ENCODE results near the gene NPHS1. TPM values are rescaled to one million over a fixed set of nuclear protein-coding genes. Genes with fewer than 3 reads are reported as not detected.

NPHS1 gene
- total RNA-seq, 1 experiment from 2014 or later: not detected

DNA sequence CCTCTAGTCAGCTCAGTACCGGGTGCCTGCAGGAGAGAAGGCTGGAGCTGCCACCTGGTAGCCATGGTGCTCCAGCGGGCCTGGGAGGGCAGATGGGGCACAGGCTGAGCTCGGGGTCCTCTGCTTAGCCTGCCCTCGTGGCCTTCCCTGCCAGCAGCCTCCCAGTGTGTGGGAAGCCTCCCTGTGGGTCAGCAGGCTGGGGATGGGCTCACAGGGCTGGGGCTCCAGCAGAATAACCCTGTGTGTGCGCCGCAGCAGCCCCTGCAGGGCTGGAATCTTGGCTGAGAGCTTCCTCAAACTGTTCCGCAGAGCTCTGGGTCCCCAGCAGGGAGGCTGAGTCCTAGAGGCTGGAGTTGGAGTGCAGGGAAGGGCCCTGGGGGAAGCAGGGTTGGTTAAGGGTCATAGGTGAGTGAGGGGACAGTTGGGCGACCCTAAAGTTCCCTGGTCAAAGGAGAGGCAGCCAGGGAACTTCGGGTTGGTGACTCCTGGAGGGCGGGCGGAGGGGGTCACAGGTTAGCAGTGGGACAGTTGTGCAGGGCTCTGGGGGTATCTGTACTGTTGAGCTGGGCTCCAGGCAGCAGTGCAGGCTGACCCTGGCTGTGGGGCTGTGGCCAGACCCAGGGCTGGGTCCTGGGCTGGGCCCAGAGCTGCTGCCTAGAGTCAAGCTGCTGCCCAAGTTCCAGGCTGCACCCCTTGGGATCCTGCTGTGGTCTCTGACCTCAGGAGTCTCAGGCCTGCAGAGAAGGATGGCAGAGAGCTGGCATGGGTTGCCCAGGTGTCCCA, 62.9 kb downstream of the NPHS1 start:
- DNase-seq (ENCODE audit: low spot score): no peak

- DNase-seq (ENCODE audit: low spot score): no peak
These were observed 63.9 kb downstream of the NPHS1 start for GRCh38 chr19:35788205-35788960.

DNA sequence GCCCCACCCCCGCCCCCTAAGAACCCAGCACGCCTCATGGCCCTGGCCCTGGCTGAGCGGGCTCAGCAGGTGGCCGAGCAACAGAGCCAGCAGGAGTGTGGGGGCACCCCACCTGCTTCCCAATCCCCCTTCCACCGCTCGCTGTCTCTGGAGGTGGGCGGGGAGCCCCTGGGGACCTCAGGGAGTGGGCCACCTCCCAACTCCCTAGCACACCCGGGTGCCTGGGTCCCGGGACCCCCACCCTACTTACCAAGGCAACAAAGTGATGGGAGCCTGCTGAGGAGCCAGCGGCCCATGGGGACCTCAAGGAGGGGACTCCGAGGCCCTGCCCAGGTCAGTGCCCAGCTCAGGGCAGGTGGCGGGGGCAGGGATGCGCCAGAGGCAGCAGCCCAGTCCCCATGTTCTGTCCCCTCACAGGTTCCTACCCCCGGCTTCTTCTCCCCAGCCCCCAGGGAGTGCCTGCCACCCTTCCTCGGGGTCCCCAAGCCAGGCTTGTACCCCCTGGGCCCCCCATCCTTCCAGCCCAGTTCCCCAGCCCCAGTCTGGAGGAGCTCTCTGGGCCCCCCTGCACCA, 65.0 kb downstream of the NPHS1 start:
- DNase-seq (ENCODE audit: low spot score): no peak

GRCh38 chr19:35786299-35787160, 65.8 kb downstream of the NPHS1 start:
- DNase-seq (ENCODE audit: low spot score): no peak

GRCh38 chr19:35785339-35785627, 67.0 kb downstream of the NPHS1 start:
- DNase-seq (ENCODE audit: low spot score): no peak

DNA sequence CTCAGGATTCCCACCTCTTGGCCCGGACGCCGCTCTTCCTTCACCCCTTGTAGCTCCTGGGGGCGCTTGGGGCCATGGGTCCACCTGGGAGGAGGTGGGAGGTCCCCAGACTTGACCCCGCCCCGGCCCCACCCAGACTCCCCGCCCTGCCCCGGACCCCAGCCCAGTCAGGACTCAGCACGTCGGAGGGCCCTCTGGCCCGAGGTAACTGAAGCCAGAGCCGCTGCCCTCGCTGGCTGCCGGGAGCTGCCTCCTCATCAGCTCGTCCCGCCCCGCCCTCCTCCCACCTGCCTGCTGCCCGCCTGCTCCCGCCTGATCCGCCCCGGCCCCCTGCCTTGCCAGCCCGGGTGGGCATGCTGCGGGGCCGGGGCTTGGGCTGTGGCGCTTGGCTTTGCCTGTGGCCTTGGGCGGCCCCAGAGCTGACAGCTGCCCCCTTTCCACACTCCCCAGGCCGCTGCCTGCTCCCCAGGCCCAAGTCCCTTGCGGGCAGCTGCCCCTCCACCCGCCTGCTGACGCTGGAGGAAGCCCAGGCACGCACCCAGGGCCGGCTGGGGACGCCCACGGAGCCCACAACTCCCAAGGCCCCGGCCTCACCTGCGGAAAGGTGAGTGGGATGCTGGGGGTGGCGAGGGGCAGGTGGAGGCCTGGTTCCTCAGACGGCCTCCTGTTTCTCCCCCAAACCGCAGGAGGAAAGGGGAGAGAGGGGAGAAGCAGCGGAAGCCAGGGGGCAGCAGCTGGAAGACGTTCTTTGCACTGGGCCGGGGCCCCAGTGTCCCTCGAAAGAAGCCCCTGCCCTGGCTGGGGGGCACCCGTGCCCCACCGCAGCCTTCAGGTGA, 67.6 kb downstream of the NPHS1 start:
- DNase-seq (ENCODE audit: low spot score): no peak

GRCh38 chr19:35783469-35784434, 68.6 kb downstream of the NPHS1 start:
- no peak for DNase-seq (ENCODE audit: low spot score)

DNA sequence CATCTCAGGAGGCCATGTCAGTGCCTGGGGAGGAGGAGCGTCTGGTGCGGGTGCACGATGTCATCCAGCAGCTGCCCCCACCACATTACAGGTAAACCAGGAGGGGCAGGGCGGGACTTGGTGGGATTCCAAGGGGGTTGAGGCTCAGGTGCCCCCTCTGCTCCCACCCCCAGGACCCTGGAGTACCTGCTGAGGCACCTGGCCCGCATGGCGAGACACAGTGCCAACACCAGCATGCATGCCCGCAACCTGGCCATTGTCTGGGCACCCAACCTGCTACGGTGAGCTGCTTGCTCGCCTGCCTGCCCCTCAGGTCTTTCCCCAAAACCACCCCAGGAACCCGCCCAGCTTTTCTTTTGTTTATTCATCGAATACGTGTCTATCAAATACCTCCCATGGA, 69.7 kb downstream of the NPHS1 start:
- DNase-seq (ENCODE audit: low spot score): no peak

DNA sequence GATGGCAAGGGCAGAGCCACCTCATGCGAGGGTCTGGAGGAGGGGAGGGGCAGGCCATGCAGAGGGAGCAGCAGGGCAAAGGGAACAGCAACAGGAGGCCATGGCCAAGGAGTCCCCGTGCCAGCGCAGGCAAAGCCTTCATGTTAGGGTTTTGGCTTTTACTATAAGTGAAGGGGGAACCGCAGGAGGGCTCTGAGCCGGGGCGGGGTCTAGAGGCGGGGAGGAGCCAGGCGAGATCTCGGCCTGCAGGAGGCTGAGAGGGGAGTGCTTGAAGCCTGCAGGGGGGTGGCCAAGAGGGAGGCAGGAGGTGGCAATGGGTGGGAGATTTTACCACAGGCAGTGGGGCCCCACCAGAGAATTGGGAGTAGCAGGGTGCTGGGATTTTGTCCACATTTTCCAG, 70.7 kb downstream of the NPHS1 start:
- DNase-seq (ENCODE audit: low spot score): no peak

DNA sequence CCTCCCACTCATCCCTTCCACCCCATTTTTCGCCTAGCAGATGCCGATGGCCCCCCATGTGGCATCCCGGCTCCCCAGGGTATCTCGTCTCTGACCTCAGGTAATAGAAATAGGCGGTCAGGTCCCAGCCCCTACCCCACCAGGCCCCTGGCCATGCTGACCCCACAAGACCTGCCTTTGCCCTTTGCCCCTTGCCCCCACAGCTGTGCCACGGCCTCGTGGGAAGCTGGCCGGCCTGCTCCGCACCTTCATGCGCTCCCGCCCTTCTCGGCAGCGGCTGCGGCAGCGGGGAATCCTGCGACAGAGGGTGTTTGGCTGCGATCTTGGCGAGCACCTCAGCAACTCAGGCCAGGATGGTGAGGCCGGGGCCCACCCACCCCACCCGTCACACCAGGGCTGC, 71.6 kb downstream of the NPHS1 start:
- DNase-seq (ENCODE audit: low spot score): no peak

DNA sequence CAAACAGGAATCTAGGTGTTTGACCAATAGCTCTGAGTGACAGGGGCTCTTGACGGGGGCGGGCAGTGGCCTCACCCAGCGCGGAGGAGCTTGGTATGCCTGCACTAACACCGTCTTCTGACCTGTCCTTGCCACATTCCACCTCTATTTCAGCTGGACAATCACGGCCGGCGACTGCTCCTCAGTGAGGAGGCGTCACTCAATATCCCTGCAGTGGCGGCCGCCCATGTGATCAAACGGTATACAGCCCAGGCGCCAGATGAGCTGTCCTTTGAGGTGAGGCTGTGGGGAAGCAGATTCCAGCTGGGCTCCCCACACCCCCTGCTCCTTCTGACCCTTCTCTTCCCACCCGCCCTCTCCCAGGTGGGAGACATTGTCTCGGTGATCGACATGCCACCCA, 72.2 kb downstream of the NPHS1 start:
- DNase-seq (ENCODE audit: low spot score): no peak

GRCh38 chr19:35779033-35779432, 73.3 kb downstream of the NPHS1 start:
- no peak for DNase-seq (ENCODE audit: low spot score)

DNA sequence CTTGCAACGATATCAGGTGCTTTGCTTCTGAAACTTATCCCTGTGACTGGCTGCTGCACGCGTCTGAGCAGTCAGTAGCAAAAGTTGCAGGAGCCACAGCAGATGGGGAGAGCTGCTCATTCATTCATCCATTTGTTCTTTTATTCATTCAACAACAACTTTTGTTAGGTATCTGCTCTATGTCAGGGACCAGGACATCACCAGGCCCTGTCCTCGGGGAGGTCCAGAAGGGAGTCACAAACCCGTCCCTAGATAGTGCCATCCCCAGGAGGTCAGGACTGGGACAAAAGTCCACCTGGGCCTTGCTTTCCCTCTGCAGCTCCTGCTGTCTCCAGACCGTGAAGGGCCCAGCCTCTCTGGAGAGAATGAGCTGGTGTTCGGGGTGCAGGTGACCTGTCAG, 74.3 kb downstream of the NPHS1 start:
- DNase-seq (ENCODE audit: low spot score): no peak

DNA sequence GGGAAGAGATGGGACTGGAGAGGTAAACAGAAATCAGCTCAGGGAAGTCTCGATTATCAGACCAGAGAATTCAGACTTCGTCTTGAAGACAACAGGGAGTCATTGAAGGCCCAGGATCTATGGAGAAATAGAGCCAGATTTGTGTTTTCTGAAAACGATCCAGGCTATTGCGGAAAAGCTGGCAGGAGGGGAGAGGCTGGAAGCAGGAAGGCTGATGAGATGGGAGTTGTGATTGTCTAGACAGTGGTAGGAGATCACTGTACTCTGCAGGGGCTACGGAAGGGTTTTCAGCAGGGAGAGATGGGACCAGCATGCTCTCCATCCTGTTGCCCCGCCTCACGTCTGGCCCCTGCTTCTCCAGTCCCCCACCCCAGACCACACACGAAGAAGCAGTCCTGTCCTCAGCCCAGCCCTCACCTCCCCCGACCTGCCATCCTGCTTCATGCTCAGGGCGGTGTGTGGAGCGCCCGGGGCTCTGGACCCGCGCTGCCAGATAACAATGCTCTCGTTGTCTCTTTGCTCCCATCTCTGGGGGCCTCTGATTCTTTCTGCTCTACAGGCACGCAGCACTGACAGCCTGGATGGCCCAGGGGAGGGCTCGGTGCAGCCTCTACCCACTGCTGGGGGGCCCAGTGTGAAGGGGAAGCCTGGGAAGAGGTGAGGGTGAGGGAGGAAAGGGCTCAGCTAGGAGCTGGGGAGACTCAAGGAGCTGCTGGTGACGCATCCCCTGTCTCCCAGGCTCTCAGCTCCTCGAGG, 75.0 kb downstream of the NPHS1 start:
- no peak for DNase-seq (ENCODE audit: low spot score)

- DNase-seq (ENCODE audit: low spot score): no peak
These were observed 76.1 kb downstream of the NPHS1 start for GRCh38 chr19:35776102-35776788.

Measured in HT-29 (cell line).